Left renal pelvis (tissue), 4 donors: ENCODE results near the gene CASP4. TPM values are rescaled to one million over a fixed set of nuclear protein-coding genes. Genes with fewer than 3 reads are reported as not detected.
"Not testable (repeated sequence)": the region's sequence is repeated elsewhere in the genome, so short reads cannot be mapped to it uniquely, and the experiment has no call there.

Experiments
- DNase-seq, 4 donors: peaks; one replicate each; pipeline ENCODE4 v3.0.0-alpha.2; 2013; ENCODE audit warnings: low read depth in 4 of 4, low spot score in 3 of 4
- polyA plus RNA-seq, 4 donors: library from polyadenylated mRNA; unstranded; fragments of 120-200 nt; gene quantifications; one replicate each; pipeline ENCODE4 v1.2.1, GENCODE V29; 2013; ENCODE audit not compliant: insufficient read length in 4 of 4

The CASP4 gene
- polyA plus RNA-seq, 4 donors: 20.6 to 33.2 (median 21.6) TPM

GRCh38 chr11:104962852-104963251, 5.5 kb downstream of the CASP4 start:
- no peak for DNase-seq

- no peak for DNase-seq
These were observed 11.1 kb downstream of the CASP4 start for GRCh38 chr11:104957280-104957679.

GRCh38 chr11:104956528-104956927, 11.8 kb downstream of the CASP4 start:
- DNase-seq: no peak

- DNase-seq: no peak
These were observed 21.5 kb downstream of the CASP4 start for GRCh38 chr11:104946907-104947306.

- no peak for DNase-seq
These were observed 24.3 kb downstream of the CASP4 start for GRCh38 chr11:104944076-104944475.

- DNase-seq: no peak
These were observed 24.8 kb downstream of the CASP4 start for GRCh38 chr11:104943561-104943960.

GRCh38 chr11:104934594-104934993, 33.8 kb downstream of the CASP4 start:
- DNase-seq: no peak

GRCh38 chr11:104934073-104934472, 34.3 kb downstream of the CASP4 start:
- not testable (repeated sequence) for DNase-seq

GRCh38 chr11:104928811-104929210, 39.6 kb downstream of the CASP4 start:
- no peak for DNase-seq

GRCh38 chr11:104926771-104927611, 41.4 kb downstream of the CASP4 start:
- no peak for DNase-seq

GRCh38 chr11:104925850-104926249, 42.5 kb downstream of the CASP4 start:
- no peak for DNase-seq

GRCh38 chr11:104918113-104918824, 50.1 kb downstream of the CASP4 start:
- no peak for DNase-seq

GRCh38 chr11:104917271-104918112, 50.9 kb downstream of the CASP4 start:
- DNase-seq: no peak

- DNase-seq: no peak
These were observed 51.9 kb downstream of the CASP4 start for GRCh38 chr11:104916442-104916841.

GRCh38 chr11:104912102-104912501, 56.3 kb downstream of the CASP4 start:
- no peak for DNase-seq

GRCh38 chr11:104908186-104908531, 60.2 kb downstream of the CASP4 start:
- DNase-seq: no peak

- no peak for DNase-seq
These were observed 60.7 kb downstream of the CASP4 start for GRCh38 chr11:104907521-104908185.

GRCh38 chr11:104905271-104905670, 63.1 kb downstream of the CASP4 start:
- no peak for DNase-seq

- no peak for DNase-seq
These were observed 69.1 kb downstream of the CASP4 start for GRCh38 chr11:104899226-104899625.

GRCh38 chr11:104898685-104899013, 69.7 kb downstream of the CASP4 start:
- DNase-seq: no peak
